ENCODE results near the gene RAB31.

The RAB31 gene

GRCh38 chr18:9876212-9876866 is 168.2 kb downstream of the RAB31 start:
- H2AFZ ChIP-seq (ENCODE audit: low read depth, low read length): no peak overlapping the region
- H4K91ac ChIP-seq (ENCODE audit: low read length): no peak overlapping the region
- no peaks in the 10 kb centered on the region for H3K9me3 ChIP-seq (ENCODE audit: control insufficient read depth, low read length)
- H3K4ac ChIP-seq (ENCODE audit: low read depth in 1 of 2, low read length in 2 of 2): no peak overlapping the region
- H3K4me1 ChIP-seq (ENCODE audit: control insufficient read depth, insufficient read depth, low read depth, low read length): no peaks in the 10 kb centered on the region
- no peak overlapping the region for H2BK12ac ChIP-seq (ENCODE audit: low read length in 2 of 2)
- no peak overlapping the region for H3K4me2 ChIP-seq (ENCODE audit: low read length, poor library complexity, severe bottlenecking)
- H4K8ac ChIP-seq (ENCODE audit: low read length): no peak overlapping the region
- no peak overlapping the region for H3K18ac ChIP-seq (ENCODE audit: low read depth in 1 of 2, low read length in 2 of 2)
- H2BK15ac ChIP-seq (ENCODE audit: low read depth, poor library complexity, severe bottlenecking): no peak overlapping the region
- H3K36me3 ChIP-seq (ENCODE audit: control insufficient read depth in 1 of 2, insufficient read depth in 2 of 2, low read depth in 1 of 2, low read length in 2 of 2): no peaks in the 10 kb centered on the region
- H3K4me3 ChIP-seq (ENCODE audit: insufficient read depth in 1 of 2, low read depth in 1 of 2, low read length in 2 of 2): peak overlapping the region in 1 of 2 experiments; percentile 74
- H3K23ac ChIP-seq (ENCODE audit: low read length in 2 of 2): no peak overlapping the region
- no peak overlapping the region for H3K27ac ChIP-seq (ENCODE audit: low read length, poor library complexity, severe bottlenecking)
- 71% methylated on average over 1 of the region's 2 CpGs for WGBS
- no peak overlapping the region for H3K14ac ChIP-seq (ENCODE audit: low read length in 2 of 2)
- DNase-seq: no peak
- H3K79me1 ChIP-seq (replicated peaks; ENCODE audit: low read length, poor library complexity, severe bottlenecking): no peaks in the 10 kb centered on the region
- H2BK120ac ChIP-seq (ENCODE audit: low read depth, low read length): no peak overlapping the region
- H3K27me3 ChIP-seq (ENCODE audit: control insufficient read depth in 1 of 2, insufficient read depth in 1 of 2, low read length in 2 of 2): no peaks in the 10 kb centered on the region
- peak overlapping the region; percentile 96 for H3K9ac ChIP-seq (ENCODE audit: low read length)
- H2AK5ac ChIP-seq (ENCODE audit: low read length, severe bottlenecking): no peak overlapping the region
- no peak overlapping the region for H2BK5ac ChIP-seq (ENCODE audit: low read depth, low read length, poor library complexity, severe bottlenecking)

GRCh38 chr18:9876867-9877654 is 169.0 kb downstream of the RAB31 start:
- no peaks in the 10 kb centered on the region for H3K27me3 ChIP-seq (ENCODE audit: control insufficient read depth in 1 of 2, insufficient read depth in 1 of 2, low read length in 2 of 2)
- H4K91ac ChIP-seq (ENCODE audit: low read length): no peak overlapping the region
- peak overlapping the region in 1 of 2 experiments; percentile 74 for H3K4me3 ChIP-seq (ENCODE audit: insufficient read depth in 1 of 2, low read depth in 1 of 2, low read length in 2 of 2)
- peak overlapping the region; percentile 76 for H3K4me2 ChIP-seq (ENCODE audit: low read length, poor library complexity, severe bottlenecking)
- H3K9me3 ChIP-seq (ENCODE audit: control insufficient read depth, low read length): no peaks in the 10 kb centered on the region
- no peak overlapping the region for H2BK5ac ChIP-seq (ENCODE audit: low read depth, low read length, poor library complexity, severe bottlenecking)
- peak overlapping the region; percentile 62 to 72 for H3K18ac ChIP-seq (ENCODE audit: low read depth in 1 of 2, low read length in 2 of 2)
- no peak overlapping the region for H2BK120ac ChIP-seq (ENCODE audit: low read depth, low read length)
- peak overlapping the region; percentile 79 for H3K27ac ChIP-seq (ENCODE audit: low read length, poor library complexity, severe bottlenecking)
- peak overlapping the region; percentile 81 for H4K8ac ChIP-seq (ENCODE audit: low read length)
- no peaks in the 10 kb centered on the region for H3K4me1 ChIP-seq (ENCODE audit: control insufficient read depth, insufficient read depth, low read depth, low read length)
- DNase-seq: peak; percentile 93
- peak overlapping the region in 1 of 2 experiments; percentile 77 for H2BK12ac ChIP-seq (ENCODE audit: low read length in 2 of 2)
- H3K4ac ChIP-seq (ENCODE audit: low read depth in 1 of 2, low read length in 2 of 2): no peak overlapping the region
- H3K23ac ChIP-seq (ENCODE audit: low read length in 2 of 2): no peak overlapping the region
- no peaks in the 10 kb centered on the region for H3K36me3 ChIP-seq (ENCODE audit: control insufficient read depth in 1 of 2, insufficient read depth in 2 of 2, low read depth in 1 of 2, low read length in 2 of 2)
- peak overlapping the region; percentile 96 for H3K9ac ChIP-seq (ENCODE audit: low read length)
- 12% methylated on average over 9 of the region's 9 CpGs for WGBS
- H2AK5ac ChIP-seq (ENCODE audit: low read length, severe bottlenecking): no peak overlapping the region
- H2AFZ ChIP-seq (ENCODE audit: low read depth, low read length): no peak overlapping the region
- H3K14ac ChIP-seq (ENCODE audit: low read length in 2 of 2): peak overlapping the region in 1 of 2 experiments; percentile 55
- H3K79me1 ChIP-seq (replicated peaks; ENCODE audit: low read length, poor library complexity, severe bottlenecking): no peaks in the 10 kb centered on the region
- peak overlapping the region; percentile 63 for H2BK15ac ChIP-seq (ENCODE audit: low read depth, poor library complexity, severe bottlenecking)

DNA sequence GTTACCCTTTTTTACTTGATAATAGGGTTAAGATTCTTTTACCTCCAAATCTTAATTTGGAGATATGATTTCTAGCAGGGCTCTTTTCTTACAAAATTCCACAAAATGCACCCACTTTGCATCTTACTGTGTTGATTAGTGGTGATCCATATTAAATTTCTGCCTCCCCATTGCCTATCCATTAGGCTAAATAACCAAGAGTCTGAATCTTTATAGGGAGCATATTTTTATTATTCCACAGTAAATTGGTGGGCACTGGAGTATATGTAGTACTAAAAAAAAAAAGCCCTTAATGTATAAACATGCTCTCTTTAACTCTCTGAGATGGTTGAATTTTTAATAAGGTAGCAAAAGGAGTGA is 169.5 kb downstream of the RAB31 start:
- H3K4ac ChIP-seq (ENCODE audit: low read depth in 1 of 2, low read length in 2 of 2): no peak overlapping the region
- no peaks in the 10 kb centered on the region for H3K36me3 ChIP-seq (ENCODE audit: control insufficient read depth in 1 of 2, insufficient read depth in 2 of 2, low read depth in 1 of 2, low read length in 2 of 2)
- peak overlapping the region; percentile 96 for H3K9ac ChIP-seq (ENCODE audit: low read length)
- no peak overlapping the region for H3K4me2 ChIP-seq (ENCODE audit: low read length, poor library complexity, severe bottlenecking)
- H2BK15ac ChIP-seq (ENCODE audit: low read depth, poor library complexity, severe bottlenecking): no peak overlapping the region
- no peak overlapping the region for H2BK12ac ChIP-seq (ENCODE audit: low read length in 2 of 2)
- no peak overlapping the region for H2AK5ac ChIP-seq (ENCODE audit: low read length, severe bottlenecking)
- H3K14ac ChIP-seq (ENCODE audit: low read length in 2 of 2): no peak overlapping the region
- DNase-seq: no peak
- H3K27me3 ChIP-seq (ENCODE audit: control insufficient read depth in 1 of 2, insufficient read depth in 1 of 2, low read length in 2 of 2): no peaks in the 10 kb centered on the region
- peak overlapping the region in 1 of 2 experiments; percentile 74 for H3K4me3 ChIP-seq (ENCODE audit: insufficient read depth in 1 of 2, low read depth in 1 of 2, low read length in 2 of 2)
- H3K4me1 ChIP-seq (ENCODE audit: control insufficient read depth, insufficient read depth, low read depth, low read length): no peaks in the 10 kb centered on the region
- no peaks in the 10 kb centered on the region for H3K79me1 ChIP-seq (replicated peaks; ENCODE audit: low read length, poor library complexity, severe bottlenecking)
- H3K9me3 ChIP-seq (ENCODE audit: control insufficient read depth, low read length): no peaks in the 10 kb centered on the region
- no peak overlapping the region for H3K23ac ChIP-seq (ENCODE audit: low read length in 2 of 2)
- H4K8ac ChIP-seq (ENCODE audit: low read length): no peak overlapping the region
- H4K91ac ChIP-seq (ENCODE audit: low read length): no peak overlapping the region
- no peak overlapping the region for H2BK120ac ChIP-seq (ENCODE audit: low read depth, low read length)
- H2AFZ ChIP-seq (ENCODE audit: low read depth, low read length): no peak overlapping the region
- H3K27ac ChIP-seq (ENCODE audit: low read length, poor library complexity, severe bottlenecking): no peak overlapping the region
- no peak overlapping the region for H2BK5ac ChIP-seq (ENCODE audit: low read depth, low read length, poor library complexity, severe bottlenecking)
- no peak overlapping the region for H3K18ac ChIP-seq (ENCODE audit: low read depth in 1 of 2, low read length in 2 of 2)

GRCh38 chr18:9878095-9878494 is 170.0 kb downstream of the RAB31 start:
- H3K27me3 ChIP-seq (ENCODE audit: control insufficient read depth in 1 of 2, insufficient read depth in 1 of 2, low read length in 2 of 2): no peaks in the 10 kb centered on the region
- H3K36me3 ChIP-seq (ENCODE audit: control insufficient read depth in 1 of 2, insufficient read depth in 2 of 2, low read depth in 1 of 2, low read length in 2 of 2): no peaks in the 10 kb centered on the region
- WGBS: no CpG with 5 or more reads among the region's 1 CpG

More at GRCh38 chr18:9878095-9878494, 170.0 kb downstream of the RAB31 start:
- Histone ChIP-seq H2BK12ac (ENCODE audit: low read length in 2 of 2) (no peak overlapping the region), H3K9me3 (ENCODE audit: control insufficient read depth, low read length) (no peaks in the 10 kb centered on the region), H2BK5ac (ENCODE audit: low read depth, low read length, poor library complexity, severe bottlenecking) (no peak overlapping the region), H3K4ac (ENCODE audit: low read depth in 1 of 2, low read length in 2 of 2) (no peak overlapping the region), H4K8ac (ENCODE audit: low read length) (no peak overlapping the region), H2BK15ac (ENCODE audit: low read depth, poor library complexity, severe bottlenecking) (no peak overlapping the region), H3K18ac (ENCODE audit: low read depth in 1 of 2, low read length in 2 of 2) (no peak overlapping the region), H2AFZ (ENCODE audit: low read depth, low read length) (no peak overlapping the region), H3K14ac (ENCODE audit: low read length in 2 of 2) (no peak overlapping the region), H3K23ac (ENCODE audit: low read length in 2 of 2) (no peak overlapping the region), H3K79me1 (replicated peaks; ENCODE audit: low read length, poor library complexity, severe bottlenecking) (no peaks in the 10 kb centered on the region), H2BK120ac (ENCODE audit: low read depth, low read length) (no peak overlapping the region), H3K4me2 (ENCODE audit: low read length, poor library complexity, severe bottlenecking) (no peak overlapping the region), H3K27ac (ENCODE audit: low read length, poor library complexity, severe bottlenecking) (no peak overlapping the region), H3K9ac (ENCODE audit: low read length) (peak overlapping the region; percentile 96), H3K4me1 (ENCODE audit: control insufficient read depth, insufficient read depth, low read depth, low read length) (no peaks in the 10 kb centered on the region), H4K91ac (ENCODE audit: low read length) (no peak overlapping the region), H2AK5ac (ENCODE audit: low read length, severe bottlenecking) (no peak overlapping the region), H3K4me3 (ENCODE audit: insufficient read depth in 1 of 2, low read depth in 1 of 2, low read length in 2 of 2) (no peak overlapping the region)
- DNase-seq: no peak

All from mesenchymal stem cell (in vitro differentiated cells and primary cell).